Measurements from ENCODE around the gene GZMM.

Gene GZMM

DNA sequence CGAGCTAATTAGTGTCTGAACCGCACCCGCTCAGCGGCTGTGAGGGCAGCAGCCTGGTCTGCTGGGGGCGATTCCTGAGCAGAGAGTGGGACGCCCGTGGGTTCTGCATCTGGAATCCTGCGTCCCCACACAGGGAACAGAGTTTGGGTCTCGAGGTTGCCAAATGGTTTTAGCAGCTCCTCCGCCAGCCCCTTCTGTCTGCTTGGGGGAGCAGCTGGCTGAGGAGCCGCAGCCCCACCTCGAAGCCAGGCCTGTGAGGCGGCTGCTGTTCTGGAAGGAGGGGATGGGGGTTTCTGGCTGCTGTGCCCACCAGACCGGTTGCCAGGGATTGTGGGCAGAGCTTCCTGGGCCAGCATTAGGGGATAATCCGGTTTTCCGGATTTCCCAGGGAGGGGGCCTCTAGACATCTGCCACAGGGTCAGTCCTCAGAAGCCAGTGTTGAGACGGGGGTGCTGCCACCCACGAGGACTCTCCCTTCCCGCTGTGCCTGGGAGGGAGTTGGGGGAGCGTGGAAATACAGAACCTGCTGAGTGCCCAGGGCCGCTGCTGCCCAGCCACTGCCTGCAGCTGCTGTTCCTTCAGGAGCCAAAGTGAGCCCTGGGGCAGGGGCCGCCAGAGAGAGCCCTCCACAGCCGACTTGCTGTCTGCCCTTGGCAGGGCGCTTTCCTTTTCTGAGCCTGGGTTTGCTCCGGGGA is 10.3 kb upstream of the GZMM start:
- FAIRE-seq (no peak), DNase-seq (ENCODE audit: insufficient read length, low spot score) (no peak)

DNA sequence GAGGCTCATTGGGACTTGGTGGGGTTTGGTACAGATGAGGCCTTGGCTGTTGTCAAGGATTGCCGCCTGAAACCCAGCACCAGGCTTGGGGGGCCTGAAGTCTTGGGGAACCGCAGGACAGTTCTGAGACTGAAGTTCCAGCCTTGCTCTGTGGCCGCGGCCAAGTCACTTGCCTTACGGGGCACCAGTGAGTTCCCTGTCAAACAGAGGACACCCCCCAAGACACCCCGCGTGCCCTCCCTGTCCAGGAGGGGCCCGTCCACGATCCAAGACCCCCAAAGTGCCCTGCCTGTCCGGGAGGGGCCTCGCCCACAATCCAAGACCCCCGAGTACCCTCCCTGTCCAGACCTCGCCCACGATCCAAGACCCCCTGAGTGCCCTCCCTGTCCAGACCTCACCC is 9.8 kb upstream of the GZMM start:
- no peak for FAIRE-seq
- no peak for DNase-seq (ENCODE audit: insufficient read length, low spot score)

DNA sequence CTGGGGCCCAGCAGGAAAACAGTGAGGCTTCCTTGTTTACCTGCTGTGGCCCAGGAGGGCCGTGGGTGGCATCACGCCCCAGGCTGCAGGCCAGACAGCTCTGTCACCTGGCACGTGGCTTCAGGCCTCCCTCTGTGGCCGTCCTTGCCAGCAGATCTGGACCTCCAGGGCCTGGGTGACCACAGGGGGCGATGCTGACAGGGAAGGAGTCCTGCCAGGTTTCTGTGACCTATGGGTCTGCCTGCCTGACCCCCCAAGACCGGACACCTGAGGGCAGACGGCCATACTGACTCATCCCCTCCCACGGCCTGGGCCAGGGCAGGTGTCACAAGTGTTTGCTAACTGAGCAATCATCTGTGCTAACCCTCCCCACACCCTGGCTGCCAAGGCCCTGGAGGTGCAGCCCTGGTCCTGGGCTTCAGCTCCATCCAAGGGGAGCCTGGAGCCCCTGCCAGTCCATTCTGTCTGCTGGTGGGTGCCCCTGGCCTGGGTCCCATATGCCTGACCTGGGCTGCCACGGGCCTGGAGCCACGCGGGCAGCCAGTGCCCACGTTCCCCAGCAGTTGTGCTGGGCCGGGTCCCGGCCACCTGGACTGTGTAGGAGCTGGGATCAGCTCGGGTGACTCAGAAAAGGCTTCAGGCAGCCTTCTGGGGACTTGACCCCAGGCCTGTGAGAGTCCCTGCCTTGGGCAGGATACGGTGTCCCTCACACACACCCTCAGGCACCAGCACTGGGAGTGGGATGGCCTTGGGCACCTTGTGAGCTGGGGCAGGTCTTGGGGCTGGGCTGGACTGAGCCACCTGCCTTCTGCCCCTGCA is 8.6 kb upstream of the GZMM start:
- no peak for FAIRE-seq
- DNase-seq (ENCODE audit: insufficient read length, low spot score), result no peak

DNA sequence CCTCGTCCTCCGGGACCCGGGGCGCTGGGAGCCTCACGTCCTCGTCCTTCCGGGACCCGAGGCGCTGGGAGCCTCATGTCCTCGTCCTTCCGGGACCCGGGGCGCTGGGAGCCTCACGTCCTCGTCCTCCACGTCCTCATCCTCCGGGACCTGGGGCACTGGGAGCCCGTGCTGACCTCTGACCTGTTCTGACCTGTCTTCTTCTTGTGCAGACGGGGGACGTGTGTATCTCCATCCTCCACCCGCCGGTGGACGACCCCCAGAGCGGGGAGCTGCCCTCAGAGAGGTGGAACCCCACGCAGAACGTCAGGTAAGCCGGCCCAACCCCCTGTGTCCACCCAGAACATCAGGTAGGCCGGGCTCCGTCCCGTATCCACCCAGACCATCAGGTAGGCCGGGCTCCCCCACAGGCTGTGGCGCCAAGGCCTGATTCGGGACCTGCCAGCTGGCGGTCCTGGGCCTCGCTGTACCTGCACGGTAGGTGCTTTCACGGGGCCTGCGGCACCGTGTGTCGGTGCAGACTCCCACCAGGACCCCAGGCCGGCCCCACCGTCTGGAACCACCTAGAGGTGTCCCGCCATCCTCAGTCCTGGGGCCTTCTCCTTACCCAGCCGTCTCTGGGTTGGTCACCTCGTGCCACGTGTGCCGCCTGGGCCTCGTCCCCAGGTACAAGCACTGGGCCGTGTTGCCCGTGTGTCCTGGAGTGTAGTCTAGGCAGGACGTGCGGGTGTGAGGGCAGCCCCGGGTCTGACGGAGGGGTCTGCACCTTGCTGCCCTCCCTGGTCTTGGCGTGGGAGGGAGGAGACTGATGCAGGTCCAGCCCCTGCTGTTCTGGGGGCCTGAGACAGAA is 7.6 kb upstream of the GZMM start:
- DNase-seq (ENCODE audit: insufficient read length, low spot score), result no peak
- FAIRE-seq, result no peak

DNA sequence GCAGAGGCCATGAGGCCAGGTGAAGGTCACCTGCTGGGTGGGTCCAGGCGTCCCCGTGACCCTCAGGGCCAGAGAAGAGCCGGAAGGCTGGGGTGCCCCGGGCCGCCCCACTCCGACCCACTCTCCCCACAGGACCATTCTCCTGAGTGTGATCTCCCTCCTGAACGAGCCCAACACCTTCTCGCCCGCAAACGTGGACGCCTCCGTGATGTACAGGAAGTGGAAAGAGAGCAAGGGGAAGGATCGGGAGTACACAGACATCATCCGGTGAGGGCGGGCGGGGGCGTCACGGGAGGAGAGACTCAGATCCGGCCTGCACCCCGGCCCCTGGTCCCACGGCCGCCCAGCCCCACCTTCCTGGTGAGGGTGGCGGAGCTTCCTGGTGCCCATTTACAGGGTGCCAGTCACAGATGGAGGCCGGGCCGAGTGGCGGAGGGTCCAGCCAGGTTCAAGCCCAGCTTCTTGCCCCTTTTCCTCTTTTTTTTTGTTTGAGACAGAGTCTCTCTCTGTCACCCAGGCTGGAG is 6.9 kb upstream of the GZMM start:
- no peak for DNase-seq (ENCODE audit: insufficient read length, low spot score)
- FAIRE-seq, result no peak

DNA sequence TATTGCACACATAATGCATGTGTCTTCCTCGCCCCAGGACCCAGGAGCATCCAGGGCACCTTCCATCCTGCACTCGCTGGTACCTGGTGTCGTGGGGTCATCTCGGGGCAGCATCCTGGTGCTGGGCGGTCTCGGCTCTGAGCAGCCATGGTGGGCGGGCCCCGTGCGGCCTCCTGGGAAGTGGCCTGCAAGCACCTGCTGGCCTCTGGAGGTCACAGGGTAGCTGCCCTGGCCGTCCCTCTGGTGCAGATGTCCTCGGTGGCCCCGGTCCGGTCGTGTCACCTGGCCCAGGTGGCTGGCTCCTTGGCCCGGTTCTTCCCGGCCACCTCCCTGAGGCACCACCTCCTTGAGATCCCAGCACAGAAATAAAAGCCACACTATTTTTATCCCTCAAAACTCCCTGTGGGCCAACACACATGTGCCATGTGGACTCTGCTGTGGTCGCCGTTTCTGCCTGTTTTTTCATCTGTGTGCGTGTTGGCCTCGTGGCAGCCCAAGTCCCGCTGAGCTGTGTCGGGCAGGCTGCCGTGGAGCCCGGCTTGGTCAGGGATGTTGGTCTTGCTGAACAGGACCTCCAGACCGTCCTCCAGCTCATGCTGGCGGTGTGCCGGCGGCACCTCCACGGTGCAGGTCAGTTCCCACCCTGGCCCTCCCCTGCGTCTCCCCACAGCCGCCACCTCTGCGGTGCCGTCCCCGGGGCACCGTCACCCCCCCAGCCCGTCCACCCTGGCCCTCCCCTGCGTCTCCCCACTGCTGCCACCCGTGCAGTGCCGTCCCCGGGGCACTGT is 5.0 kb upstream of the GZMM start:
- DNase-seq (ENCODE audit: insufficient read length, low spot score), result no peak
- no peak for FAIRE-seq

DNA sequence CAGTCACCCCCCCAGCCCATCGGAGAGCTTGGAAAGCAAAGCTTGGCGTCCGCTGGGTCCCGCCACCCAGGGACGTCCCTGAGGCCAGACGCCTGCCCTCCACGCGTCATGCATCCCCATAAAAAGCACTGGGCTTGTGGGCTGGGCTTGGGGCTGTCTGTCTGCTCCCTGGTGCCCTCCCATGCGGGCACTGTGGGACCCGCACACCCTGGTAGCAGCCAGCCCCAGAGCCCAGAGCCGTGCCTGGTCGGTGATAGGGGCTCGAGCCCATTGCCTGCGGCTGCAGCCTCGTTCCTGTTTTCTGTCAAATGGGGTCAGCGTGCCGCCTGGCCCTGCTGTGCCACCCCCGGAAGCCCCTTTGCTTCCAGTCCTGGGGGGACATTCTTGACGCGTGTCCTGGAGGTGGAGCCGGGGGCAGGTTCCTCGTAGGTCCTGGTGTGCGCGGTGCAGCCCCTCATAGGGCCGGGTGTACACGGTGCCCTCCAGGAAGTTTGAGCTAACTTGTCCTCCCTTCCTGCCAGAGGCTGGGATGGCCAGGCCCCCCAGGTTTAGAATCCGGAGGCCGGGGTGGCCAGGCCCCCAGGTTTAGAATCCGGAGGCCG is 4.3 kb upstream of the GZMM start:
- no peak for DNase-seq (ENCODE audit: insufficient read length, low spot score)
- no peak for FAIRE-seq

DNA sequence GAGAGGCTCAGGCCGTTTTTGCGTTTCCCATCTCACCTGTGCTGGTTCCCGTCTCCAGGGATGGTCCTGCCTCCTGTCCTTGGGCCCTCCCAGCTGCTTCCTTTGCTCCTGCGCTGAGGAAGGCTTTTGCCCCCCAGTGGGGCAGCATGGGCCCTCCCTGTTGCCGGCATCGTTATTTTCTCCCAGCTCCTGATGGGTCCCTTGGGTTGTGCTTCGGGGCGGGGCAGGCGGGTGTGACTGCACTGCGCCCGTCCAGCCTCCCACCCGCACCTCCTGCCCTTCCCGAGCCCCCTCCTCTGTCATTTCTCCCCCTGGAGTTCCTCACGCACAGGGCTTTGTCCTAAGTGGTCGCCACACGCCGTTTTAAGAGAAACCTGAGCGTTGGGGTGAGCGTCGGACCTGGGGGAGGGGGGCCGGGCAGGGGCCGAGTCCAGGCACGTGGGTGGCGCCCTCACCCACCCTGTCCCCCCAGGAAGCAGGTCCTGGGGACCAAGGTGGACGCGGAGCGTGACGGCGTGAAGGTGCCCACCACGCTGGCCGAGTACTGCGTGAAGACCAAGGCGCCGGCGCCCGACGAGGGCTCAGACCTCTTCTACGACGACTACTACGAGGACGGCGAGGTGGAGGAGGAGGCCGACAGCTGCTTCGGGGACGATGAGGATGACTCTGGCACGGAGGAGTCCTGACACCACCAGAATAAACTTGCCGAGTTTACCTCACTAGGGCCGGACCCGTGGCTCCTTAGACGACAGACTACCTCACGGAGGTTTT is 2.8 kb upstream of the GZMM start:
- FAIRE-seq (no peak), DNase-seq (ENCODE audit: insufficient read length, low spot score) (no peak)

DNA sequence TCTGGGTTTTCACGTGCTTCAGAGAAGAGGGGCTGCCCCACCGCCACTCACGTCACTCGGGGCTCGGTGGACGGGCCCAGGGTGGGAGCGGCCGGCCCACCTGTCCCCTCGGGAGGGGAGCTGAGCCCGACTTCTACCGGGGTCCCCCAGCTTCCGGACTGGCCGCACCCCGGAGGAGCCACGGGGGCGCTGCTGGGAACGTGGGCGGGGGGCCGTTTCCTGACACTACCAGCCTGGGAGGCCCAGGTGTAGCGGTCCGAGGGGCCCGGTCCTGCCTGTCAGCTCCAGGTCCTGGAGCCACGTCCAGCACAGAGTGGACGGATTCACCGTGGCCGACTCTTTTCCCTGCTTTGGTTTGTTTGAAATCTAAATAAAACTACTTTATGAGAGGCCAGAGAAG is 2.2 kb upstream of the GZMM start:
- FAIRE-seq (no peak), DNase-seq (ENCODE audit: insufficient read length, low spot score) (no peak)

DNA sequence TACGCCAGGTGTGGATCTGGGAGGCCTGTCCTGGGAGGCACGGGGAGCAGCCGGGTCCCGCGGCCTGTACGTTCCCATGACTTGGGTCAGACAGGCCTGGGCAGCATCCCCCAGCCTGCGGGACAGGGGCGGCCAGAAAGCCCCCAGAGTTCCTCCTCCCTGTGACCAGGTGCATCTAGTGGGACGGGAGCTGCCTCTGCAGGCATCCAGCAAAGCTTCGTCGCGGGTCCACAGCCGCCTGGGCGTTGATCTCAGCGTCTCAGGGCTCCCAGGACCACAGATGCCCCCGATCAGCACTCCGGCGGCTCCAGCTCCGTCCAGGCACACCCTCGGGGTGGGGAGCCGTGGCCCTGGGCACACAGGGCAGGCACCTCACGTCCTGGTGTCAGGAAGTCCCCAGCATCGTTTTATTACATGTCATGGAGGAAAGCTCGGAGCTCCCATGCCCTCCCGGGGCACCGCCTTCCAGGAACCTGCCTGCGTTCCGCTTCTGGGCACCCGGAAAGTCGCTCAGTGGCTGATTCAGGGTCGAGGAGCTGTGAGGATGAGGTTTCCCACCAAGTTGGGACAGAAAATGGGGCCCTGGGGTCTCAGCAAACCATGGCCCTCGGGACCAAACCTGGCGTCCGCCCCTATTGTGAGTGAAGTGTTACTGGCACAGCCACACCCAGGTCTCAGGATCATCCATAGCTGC is 1.5 kb upstream of the GZMM start:
- no peak for DNase-seq (ENCODE audit: insufficient read length, low spot score)
- no peak for FAIRE-seq

DNA sequence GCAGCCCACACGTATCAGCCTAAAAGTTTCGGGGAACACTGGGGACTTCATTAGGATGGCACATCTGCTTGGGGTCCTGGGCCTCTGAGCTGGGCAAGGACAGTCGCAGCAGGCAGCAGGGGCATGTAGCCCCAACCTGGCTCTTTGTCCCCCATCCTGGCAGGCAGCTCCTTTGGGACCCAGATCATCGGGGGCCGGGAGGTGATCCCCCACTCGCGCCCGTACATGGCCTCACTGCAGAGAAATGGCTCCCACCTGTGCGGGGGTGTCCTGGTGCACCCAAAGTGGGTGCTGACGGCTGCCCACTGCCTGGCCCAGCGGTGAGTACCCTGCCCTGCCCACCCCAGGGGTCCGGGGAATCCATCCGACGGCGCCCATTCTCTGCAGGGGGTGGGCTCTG is 3.3 kb downstream of the GZMM start:
- no peak for DNase-seq (ENCODE audit: insufficient read length, low spot score)
- FAIRE-seq, result no peak

DNA sequence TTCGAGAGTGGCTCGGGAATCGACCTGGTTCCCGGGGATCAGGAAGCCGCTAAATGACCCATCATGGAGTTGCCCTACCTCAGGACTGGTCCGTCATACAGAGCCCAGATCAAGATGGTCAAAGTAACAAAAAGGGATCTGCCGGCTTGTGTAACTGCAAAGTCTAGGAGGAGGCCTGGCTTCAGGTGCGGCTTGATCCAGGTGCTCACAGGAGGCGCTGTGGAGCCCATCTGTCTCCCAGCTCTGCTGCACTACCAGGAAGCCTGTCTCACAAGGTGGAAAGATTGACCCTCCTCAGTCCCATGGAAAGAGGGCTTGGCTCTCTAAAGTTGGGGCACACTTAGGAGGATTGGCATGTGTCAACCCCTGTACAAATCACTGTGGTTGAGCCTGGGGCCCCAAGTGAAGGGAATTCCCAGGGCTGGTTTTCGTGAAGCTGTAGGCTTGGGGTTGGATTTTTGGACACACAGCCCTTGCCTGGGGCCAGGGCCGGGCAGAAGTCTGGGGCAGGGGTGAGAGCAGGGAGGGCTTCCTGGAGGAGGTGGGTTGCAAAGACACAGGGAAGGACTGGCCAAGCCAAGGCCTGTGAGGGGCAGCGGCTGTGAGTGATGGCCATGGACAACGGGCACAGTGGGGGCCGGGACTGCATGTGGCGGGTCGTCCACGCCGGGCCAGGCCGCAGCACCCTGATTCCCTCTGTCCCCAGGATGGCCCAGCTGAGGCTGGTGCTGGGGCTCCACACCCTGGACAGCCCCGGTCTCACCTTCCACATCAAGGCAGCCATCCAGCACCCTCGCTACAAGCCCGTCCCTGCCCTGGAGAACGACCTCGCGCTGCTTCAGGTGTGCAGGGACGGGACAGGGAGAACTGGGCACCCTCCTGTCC is 4.2 kb downstream of the GZMM start:
- FAIRE-seq, result no peak
- DNase-seq (ENCODE audit: insufficient read length, low spot score), result no peak

DNA sequence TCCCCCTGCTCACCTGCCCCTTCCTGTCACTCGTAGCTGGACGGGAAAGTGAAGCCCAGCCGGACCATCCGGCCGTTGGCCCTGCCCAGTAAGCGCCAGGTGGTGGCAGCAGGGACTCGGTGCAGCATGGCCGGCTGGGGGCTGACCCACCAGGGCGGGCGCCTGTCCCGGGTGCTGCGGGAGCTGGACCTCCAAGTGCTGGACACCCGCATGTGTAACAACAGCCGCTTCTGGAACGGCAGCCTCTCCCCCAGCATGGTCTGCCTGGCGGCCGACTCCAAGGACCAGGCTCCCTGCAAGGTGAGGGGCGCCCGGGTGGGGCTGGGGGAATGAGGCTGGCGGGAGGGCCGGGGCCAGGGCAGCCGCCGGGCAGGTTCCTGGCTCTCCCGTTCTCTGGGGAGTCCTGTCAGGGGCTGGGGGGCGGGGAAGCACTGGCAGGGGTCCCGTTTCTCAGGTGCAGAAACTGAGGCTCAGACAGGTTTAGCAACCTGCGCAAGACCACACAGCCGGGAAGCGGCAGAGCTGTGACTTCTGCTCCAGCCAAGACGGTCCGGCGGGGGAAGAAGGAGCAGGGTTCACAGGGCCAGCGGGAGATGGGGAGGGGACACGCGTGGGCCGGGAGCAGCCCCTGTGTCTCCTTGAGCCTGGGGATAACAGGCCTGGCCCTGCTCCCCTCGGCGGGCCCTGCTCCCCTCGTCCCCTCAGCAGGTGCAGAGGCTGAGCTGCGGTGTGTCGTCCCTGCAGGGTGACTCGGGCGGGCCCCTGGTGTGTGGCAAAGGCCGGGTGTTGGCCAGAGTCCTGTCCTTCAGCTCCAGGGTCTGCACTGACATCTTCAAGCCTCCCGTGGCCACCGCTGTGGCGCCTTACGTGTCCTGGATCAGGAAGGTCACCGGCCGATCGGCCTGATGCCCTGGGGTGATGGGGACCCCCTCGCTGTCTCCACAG is 5.3 kb downstream of the GZMM start:
- FAIRE-seq (no peak), DNase-seq (ENCODE audit: insufficient read length, low spot score) (no peak)

DNA sequence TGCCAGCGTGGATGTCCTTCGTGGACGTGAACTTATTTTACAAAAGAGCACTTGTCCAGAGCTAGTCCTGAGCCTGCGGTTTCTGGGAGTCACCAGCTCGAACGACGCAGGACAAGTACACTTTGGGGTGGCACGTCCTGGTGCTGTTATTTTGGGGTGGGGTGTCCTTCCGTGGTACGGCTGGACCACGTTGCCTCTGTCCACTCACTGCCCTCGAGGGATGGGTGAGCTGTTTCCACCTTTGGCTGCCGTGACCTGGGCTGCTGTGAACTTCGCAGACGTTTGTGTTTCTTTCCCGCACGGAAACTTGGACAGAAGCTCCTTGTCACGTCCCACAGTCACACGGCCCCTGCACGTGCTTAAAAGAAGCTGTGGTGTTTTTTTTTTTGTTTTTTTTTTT is 11.0 kb downstream of the GZMM start:
- FAIRE-seq (no peak), DNase-seq (ENCODE audit: insufficient read length, low spot score) (no peak)

DNA sequence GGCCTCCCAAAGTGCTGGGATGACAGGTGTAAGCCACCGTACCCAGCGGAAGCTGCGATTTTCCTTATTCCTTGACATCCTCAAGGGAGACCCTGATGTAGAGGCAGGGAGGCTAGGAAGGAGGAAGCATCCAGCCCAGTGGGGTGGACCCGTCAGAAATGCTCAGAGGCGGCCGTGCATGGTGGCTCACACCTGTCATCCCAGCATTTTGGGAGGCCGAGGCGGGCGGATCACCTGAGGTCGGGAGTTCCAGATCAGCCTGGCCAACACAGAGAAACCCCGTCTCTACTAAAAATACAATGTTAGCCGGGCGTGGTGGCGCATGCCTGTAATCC is 11.6 kb downstream of the GZMM start:
- FAIRE-seq, result no peak
- DNase-seq (ENCODE audit: insufficient read length, low spot score), result no peak

DNA sequence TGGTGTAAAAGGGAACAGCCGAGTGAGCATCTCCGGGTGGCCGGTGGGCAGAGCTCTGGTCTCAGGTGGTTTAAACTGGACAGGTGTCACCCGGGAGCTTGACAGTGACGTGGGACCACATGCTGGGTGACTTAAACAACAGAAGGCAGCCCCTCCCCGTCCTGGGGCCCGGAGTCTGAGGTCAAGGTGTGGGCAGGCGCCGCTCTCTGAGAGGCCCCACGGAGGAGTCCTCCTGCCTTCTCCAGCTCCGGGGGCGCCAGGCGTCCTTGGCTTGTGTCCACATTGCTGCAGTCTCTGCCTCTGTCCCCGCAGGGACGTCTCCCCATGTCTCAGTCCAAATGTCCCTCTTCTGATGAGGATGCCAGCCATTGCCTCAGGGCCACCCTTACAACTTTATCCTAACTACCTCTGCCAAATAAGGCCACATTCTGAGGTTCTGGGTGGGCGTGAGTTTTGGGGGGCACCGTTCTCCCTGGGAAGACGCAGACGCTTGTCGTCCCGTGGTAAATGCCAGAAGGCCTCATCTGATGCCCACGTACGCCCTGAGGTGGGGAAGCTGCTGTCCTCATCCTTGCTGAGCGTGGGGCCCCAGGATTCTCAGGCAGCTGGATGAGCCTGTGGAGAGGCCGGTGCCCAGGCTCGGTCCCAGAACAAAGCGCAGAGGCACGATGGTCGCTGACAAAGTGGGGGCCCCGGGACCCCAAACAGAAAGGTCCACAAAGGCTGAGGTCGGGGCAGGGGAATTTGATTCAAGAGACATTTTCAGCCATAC is 12.9 kb downstream of the GZMM start:
- FAIRE-seq, result no peak
- no peak for DNase-seq (ENCODE audit: insufficient read length, low spot score)

Data from GM19239 (cell line).